Cerebellar nuclear complex (tissue), 1 donor: ENCODE results near the gene SIM2.
"Not testable (repeated sequence)": the region's sequence is repeated elsewhere in the genome, so short reads cannot be mapped to it uniquely, and the experiment has no call there.

Source experiments
- DNase-seq, 2 experiments: peaks; one replicate each; lab custom pipeline; 2025; lab: John Stamatoyannopoulos, UW

The SIM2 gene

GRCh38 chr21:36698981-36699545 is at the start of gene SIM2:
TSS of gene SIM2 (plus strand) at chr21:36699115. CDS start at chr21:36699747, 632 bp downstream.
- DNase-seq: no peak

- no peak for DNase-seq
These were observed 44.6 kb upstream of the SIM2 start for GRCh38 chr21:36654324-36654723.

GRCh38 chr21:36654796-36655325 is 44.1 kb upstream of the SIM2 start:
- no peak for DNase-seq

GRCh38 chr21:36656138-36656537 is 42.8 kb upstream of the SIM2 start:
- no peak for DNase-seq

GRCh38 chr21:36657290-36657689 is 41.6 kb upstream of the SIM2 start:
- DNase-seq: not testable (repeated sequence)

- no peak for DNase-seq
These were observed 40.9 kb upstream of the SIM2 start for GRCh38 chr21:36657999-36658398.

- no peak for DNase-seq
These were observed 40.0 kb upstream of the SIM2 start for GRCh38 chr21:36658926-36659325.

GRCh38 chr21:36661511-36662309 is 37.2 kb upstream of the SIM2 start:
- DNase-seq: no peak

- DNase-seq: no peak
These were observed 35.7 kb upstream of the SIM2 start for GRCh38 chr21:36663033-36663855.

GRCh38 chr21:36664662-36664990 is 34.3 kb upstream of the SIM2 start:
- DNase-seq: no peak

- DNase-seq: no peak
These were observed 33.1 kb upstream of the SIM2 start for GRCh38 chr21:36665806-36666205.

- no peak for DNase-seq
These were observed 30.2 kb upstream of the SIM2 start for GRCh38 chr21:36668713-36669112.

GRCh38 chr21:36671836-36672235 is 27.1 kb upstream of the SIM2 start:
- DNase-seq: no peak

GRCh38 chr21:36672296-36672695 is 26.6 kb upstream of the SIM2 start:
- not testable (repeated sequence) for DNase-seq

GRCh38 chr21:36672737-36673136 is 26.2 kb upstream of the SIM2 start:
- no peak for DNase-seq

GRCh38 chr21:36676039-36676950 is 22.6 kb upstream of the SIM2 start:
- DNase-seq: no peak

GRCh38 chr21:36677443-36677842 is 21.5 kb upstream of the SIM2 start:
- no peak for DNase-seq

GRCh38 chr21:36678538-36678937 is 20.4 kb upstream of the SIM2 start:
- DNase-seq: no peak

GRCh38 chr21:36681117-36681631 is 17.7 kb upstream of the SIM2 start:
- no peak for DNase-seq

GRCh38 chr21:36684957-36685714 is 13.8 kb upstream of the SIM2 start:
- DNase-seq: no peak

- DNase-seq: no peak
These were observed 12.0 kb upstream of the SIM2 start for GRCh38 chr21:36686955-36687354.
